SHP77 (cell line): ENCODE results near the gene DHX15.

ENCODE experiments used
- DNase-seq, 2 experiments: peaks; one replicate each; lab custom pipeline; 2025; lab: John Stamatoyannopoulos, UW

DHX15 gene

DNA sequence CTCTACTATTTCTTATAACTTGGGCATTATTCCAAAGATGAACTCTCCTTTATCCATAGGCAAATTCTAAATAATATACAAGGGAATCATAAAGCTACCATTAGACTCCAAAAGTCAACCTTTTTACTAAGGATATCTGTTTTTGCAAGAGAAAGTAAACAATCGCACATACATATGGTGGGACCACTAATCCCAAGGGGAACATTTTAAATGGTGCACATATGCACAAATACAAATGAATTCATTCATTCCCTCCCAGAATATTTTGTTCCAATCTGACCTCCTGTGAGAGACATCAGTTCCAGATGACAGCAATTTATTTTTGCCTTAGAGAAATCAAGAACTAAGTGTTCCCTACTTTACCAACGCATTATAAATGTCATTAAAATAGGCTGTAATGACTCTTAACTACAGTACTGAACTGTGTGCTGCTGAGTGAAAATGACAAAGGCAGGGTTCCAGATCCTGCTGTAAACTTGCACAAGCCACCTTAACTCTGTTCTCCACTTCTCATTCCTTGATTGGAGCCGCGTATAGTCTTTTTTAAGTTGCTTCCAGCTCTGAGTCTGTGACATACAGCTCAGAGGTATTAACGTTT is 2.0 kb downstream of the DHX15 start:
- DNase-seq = no peak

GRCh38 chr4:24578364-24578763 is 6.0 kb downstream of the DHX15 start:
- no peak for DNase-seq

DNA sequence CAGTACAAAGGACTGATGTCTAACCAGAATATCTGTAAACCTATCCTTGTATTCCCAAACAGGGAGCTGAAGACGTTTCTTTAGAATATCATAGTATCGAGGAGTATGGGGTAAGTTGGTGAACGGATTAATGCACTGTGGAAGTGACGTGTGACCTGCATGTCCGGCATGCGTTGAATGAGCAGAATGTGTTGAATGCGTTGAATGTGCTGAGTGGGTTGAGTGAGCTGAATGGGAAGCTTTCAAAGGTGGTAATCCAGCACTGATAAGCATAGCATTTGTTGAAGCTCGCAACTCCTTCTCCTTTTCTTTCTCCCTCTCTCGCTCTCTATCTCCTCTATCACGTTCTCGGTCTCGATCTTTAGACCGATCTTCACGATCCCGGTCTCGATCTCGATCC is 8.1 kb downstream of the DHX15 start:
- DNase-seq = no peak

DNA sequence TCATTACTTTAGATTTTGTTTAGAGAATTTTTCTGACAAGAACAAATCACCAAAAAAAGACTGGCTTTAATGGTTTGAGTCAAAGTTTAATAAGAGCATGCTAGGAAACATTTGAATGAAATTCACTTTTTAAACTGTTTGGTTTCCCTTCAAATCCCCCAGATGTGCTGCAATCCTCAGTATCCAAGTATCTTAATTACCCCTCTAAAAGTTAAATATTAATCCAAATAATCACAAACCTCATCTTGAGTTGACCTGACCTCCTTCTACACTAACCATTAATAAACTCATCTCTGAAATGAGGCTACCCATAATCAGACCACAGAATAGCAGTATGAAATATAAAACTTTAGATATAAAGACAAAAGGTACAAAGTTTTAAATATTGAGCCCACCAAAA is 10.1 kb downstream of the DHX15 start:
- no peak for DNase-seq

DNA sequence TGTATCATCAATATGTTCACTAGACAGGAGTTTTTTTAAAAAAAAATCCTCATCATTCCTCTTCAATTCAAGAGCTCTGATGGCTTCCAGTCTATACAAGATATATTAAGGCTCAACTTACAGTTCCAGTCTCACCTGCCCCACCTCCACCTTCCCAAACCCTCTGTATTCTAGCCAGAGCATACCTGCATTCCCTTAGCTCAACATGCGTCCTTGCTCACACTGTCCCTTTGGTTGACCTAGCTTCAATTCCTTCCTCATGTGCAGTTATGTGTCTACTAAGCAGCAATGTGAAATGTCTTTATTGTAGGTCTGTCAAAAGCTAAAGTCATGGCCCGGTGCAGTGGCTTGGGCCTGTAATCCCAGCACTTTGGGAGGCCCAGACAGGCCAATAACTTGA is 10.8 kb downstream of the DHX15 start:
- DNase-seq = no peak

DNA sequence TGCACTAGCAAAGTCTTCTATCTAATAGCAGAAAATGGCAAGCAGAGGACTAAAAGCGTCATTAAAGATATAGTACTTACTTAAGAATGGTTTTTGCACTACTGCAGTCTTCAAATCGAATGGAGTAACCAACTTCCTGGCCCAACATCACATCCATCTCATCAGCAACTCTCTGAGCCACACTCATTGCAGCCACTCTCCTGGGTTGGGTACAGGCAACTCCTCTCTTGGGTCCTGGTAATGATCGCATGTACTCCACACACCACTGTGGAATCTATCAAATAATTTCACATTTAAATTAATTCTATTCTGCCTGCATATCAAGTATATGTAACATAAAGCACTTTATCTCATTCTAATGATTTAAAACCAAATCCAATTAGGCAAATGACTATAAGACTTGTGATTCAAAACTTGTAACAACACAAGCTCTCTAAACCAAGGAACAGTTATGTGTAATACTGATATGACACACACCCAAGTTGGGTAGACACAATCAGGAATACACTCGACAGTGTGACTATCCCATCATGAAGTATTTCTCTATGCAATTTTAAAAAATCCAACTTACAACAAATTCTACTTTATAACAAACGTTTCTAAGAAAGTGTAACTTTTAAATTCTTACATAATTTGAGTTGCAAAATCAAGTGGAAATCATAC is 13.6 kb downstream of the DHX15 start:
- no peak for DNase-seq

- DNase-seq = no peak
These were observed 14.2 kb downstream of the DHX15 start for GRCh38 chr4:24570172-24570571.

DNA sequence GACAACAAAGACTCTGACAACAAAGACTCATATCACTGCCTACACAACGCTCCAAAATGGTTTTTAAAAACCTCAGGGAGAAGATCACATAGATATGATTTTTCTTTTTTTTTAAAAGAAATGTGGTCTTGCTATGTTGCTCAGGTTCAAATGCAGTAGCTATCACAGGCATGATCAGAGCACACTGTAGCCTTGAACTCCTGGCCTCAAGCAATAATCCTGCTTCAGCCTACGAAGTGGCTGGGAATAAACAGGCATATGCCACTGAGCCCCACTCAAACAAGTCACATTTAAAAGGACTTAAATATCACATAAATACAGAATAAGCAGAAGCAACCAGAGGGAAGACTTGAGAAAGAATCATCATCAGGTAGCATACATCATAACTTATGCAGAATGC is 14.7 kb downstream of the DHX15 start:
- DNase-seq = no peak

DNA sequence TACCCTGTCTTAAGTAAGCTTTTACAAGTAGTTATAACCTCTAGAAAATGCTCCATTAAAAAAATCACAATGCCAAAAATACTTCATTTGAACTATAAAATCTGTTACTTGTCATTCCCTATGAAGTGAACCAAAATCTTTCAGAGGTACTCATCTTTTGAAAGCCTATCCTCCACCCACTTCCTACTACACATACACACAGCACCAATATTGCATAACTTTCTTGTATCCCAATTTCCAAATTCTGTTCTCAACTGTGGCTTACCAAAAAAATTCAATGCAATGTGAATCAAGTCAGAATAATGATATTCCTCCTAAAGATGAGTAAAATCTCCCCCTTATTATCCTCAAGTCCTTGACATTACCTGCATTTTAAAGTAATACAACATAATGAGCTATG is 15.9 kb downstream of the DHX15 start:
- no peak for DNase-seq

DNA sequence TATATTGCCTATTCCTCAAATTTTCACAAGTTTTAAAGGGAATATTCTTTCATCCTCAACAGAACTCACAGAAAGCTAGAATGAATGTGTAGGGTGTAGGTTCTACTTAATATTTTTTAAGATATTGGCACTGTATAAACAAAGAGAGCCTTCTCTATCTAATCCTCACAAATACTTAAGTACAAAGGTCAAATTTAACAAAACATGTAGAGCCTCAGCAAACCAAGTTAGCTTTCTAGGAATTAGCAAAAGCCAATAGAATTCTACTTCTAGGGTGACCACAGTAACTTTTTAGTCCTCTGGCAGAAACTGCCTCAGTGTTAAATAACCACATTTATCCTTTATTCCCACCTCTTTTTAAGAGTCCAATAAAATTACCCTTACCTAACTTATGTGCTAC is 19.3 kb downstream of the DHX15 start:
- no peak for DNase-seq

DNA sequence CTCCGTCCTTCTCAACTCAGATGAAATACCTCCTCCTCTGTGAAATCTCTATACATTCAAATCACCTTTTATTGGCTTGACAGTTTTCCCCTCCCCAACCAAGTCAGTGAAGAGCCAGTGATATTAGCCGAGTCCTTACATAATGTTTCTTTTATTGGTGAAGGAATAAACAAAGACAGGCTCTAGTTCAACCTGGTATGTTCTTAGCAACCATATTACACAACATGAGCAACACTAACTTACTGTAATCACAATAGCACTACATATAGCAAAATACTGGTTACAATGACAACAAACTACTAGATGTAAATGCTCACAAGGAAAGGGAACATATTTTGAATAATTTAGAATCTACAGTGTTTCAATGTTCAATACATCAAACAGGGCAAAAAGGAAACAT is 19.9 kb downstream of the DHX15 start:
- no peak for DNase-seq

GRCh38 chr4:24561438-24562139 is 22.8 kb downstream of the DHX15 start:
- no peak for DNase-seq

DNA sequence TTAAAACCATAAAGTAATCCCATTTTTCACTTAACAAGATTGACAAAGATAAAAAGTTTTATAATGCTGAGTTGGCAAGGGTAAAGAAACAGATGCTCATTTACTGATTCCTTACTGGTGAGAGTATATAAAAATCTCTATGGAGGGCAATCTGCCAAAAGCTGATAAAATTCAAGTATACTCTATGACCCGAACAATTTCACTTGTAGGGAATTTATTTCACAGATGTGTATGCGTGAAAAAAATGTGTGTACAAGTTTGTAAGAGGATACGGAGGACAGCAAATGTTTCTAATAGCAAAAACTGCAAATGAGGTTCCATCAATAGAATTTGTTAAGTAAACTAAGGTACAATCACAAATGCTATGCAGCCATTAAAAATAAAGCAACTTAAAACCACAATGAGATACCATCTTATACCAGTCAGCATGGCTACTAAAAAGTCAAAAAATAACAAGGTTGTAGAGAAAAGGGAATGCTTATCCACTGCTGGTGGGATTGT is 23.4 kb downstream of the DHX15 start:
- no peak for DNase-seq

DNA sequence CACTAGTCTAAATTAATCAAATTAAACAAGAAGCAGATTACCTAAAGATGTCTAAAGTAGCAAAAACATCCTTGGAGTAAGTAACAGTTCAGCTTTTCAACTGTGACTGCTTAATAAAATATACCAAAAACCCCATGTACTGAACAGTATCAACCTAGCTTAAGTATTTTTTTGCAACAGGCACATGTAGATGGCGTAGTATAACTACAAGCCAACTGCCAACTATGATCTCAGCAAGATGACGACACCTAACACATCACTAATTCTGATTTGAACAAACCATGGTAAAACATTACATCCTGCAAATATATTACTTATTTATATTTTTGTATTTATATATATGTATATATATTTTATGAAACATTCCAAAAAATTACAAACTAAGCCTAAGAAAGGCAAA is 24.5 kb downstream of the DHX15 start:
- DNase-seq = no peak

GRCh38 chr4:24559032-24559821 is 25.1 kb downstream of the DHX15 start:
- DNase-seq = no peak

GRCh38 chr4:24557026-24558025 is 27.0 kb downstream of the DHX15 start:
- DNase-seq = no peak

GRCh38 chr4:24551492-24552289 is 32.7 kb downstream of the DHX15 start:
- DNase-seq = no peak

GRCh38 chr4:24550441-24551175 is 33.7 kb downstream of the DHX15 start:
- no peak for DNase-seq

DNA sequence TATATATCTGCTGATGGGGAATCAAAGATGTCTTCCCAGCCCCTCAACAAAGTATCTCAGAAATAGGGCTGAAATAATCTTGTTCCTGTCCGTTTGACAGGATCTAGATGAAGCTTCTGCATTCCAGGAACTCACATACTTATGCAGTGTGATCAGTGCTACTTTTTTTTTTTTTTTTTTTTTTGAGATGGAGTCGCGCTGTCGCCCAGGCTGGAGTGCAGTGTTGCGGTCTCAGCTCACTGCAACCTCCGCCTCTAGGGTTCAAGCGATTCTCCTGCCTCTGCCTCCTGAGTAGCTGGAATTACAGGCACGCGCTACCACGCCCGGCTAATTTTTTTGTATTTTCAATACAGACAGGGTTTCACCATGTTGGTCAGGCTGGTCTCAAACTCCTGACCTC is 36.4 kb downstream of the DHX15 start:
- no peak for DNase-seq
